ENCODE results near the gene TRRAP.
"Not testable (repeated sequence)": the region's sequence is repeated elsewhere in the genome, so short reads cannot be mapped to it uniquely, and the experiment has no call there.

Gene TRRAP

DNA sequence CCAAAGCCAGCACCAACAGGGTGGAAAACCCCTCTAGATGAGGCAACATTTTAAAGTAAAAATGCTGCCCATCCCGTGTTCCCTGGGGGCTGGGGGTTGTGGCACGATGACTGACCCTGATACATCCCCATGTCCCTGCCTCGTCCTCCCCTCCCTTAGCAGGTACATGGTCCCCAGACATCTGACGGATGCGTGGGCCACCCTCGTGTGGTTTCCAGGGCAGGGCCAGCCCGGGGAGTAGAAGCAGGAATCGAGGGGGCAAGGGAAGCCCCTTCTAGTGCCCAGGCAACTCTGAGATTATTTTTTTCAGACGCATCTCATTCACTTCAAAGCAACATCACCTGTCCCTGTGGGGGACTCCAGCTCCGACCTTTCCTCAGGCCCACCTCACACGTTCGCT, 12.0 kb upstream of the TRRAP start:
- DNase-seq (ENCODE audit: low read depth in 1 of 2, low spot score in 1 of 2): no peak

DNA sequence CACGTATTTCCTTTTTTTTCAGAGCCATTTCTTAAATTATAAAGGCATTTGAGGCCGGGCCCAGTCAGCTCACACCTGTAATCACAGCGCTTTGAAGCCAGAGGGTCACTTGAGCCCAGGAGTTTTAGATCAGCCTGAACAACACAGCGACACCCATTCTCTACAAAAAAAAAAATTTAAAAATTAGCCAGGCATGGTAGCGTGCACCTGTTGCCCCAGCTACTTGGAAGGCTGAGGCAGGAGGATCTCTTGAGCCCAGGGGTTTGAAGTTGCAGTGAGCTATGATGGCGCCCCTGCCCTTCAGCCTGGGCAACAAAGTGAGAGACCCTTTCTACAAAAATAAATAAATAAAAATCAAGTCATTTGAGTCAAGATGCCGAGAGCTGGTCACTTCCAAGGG, 11.6 kb upstream of the TRRAP start:
- DNase-seq (ENCODE audit: low read depth in 1 of 2, low spot score in 1 of 2): no peak

DNA sequence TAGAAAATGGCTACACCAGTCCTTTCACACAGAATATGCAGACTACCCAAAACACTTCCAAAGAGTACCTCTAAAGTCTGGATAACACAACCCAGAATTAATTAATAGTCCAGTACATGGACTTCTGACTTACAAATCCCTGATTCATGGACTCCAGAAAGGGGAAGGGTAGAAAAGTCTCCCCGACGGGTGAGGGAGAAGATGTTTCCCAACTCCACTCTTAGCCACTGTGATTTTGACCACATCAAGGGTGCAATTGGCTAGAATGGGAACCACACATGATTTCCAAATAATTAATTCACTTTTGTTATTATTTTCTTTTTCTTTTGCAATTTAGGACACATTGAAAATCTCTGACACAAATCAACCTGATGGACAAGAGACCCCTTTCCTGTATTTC, 9.9 kb upstream of the TRRAP start:
- no peak for DNase-seq (ENCODE audit: low read depth in 1 of 2, low spot score in 1 of 2)

DNA sequence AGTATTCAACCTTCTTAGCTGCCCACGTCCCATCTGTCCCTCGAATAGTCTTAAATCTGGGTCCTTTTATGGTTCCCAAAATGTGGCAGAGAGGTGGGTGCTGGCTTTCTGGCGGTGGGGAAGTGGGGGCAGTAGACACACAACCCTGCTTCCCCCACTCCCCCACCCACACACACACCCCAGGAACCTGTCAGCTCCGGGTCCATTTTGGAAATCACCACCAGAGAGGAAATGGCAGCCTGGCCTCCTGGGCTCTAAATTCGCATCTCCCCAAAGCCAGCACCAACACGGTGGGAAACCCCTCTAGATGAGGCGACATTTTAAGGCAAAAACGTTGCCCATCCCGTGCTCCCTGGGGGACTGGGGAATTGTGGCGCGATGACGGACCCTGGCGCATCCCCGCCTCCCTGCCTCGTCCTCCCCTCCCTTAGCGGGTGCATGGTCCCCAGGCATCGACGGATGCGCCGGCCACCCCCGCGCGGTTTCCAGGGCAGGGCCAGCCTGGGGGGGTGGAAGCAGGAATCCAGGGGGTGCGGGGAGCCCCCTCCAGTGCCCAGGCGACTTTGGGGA, 9.2 kb upstream of the TRRAP start:
- no peak for DNase-seq (ENCODE audit: low read depth in 1 of 2, low spot score in 1 of 2)

DNA sequence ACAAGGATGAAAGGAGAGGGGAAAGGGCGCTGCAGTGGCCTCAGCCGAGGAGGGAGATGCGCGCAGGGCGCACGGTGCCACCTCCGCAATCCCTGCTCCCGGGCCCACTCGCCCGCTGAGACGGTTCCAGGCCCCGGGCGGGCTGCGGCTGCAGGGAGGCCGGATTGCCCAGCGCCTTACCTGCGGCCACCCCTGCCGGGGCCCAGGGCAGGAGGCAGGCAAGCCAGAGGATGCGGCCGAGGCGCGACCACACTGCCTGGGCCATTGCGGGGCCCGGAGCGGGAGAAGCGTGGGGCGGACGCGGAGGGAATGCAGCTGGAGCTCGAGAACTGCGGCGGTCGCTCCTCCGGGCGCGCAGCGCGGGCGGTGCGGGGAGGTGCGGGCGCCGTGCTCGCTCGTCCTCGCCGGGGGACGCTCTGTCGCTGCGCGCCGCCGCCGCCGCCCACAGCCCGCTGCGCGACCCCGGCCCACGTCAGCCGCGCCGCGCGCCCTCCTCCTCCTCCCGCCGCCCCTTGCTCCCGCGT, 8.7 kb upstream of the TRRAP start, which contains the start of gene TMEM130:
Gene TMEM130 (minus strand): TSS at position 418 of the 524 bp plus-strand sequence. CDS start 153 bp downstream, at position 265.
- no peak for DNase-seq (ENCODE audit: low read depth in 1 of 2, low spot score in 1 of 2)

DNA sequence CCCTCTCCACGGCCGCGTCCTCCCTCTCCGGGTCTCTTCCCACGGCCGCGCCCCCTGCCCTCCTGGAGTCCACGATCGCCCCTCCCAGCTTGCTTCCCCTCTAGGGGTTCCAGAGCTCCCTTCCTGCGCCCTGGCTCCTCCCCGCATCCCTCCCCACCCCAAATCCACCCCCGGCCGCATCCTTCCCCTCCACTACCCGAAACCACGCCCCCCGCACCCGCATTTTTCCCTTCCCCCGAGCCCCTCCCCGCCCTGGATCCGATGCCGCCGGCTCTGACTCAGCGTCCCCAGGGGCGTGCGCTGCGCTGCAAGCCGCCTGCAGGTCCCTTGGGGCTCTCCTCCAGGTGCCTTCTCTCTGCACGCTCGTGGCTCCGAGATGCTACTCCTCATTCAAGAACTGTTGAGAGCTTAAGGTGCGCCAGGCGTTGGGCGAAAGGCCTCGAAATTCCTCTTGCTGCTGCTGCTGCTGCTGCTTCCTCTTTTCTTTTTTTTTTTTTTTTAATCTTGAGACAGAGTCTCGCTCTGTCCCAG, 8.1 kb upstream of the TRRAP start:
- DNase-seq (ENCODE audit: low read depth in 1 of 2, low spot score in 1 of 2): peak; percentile 49 to 71

DNA sequence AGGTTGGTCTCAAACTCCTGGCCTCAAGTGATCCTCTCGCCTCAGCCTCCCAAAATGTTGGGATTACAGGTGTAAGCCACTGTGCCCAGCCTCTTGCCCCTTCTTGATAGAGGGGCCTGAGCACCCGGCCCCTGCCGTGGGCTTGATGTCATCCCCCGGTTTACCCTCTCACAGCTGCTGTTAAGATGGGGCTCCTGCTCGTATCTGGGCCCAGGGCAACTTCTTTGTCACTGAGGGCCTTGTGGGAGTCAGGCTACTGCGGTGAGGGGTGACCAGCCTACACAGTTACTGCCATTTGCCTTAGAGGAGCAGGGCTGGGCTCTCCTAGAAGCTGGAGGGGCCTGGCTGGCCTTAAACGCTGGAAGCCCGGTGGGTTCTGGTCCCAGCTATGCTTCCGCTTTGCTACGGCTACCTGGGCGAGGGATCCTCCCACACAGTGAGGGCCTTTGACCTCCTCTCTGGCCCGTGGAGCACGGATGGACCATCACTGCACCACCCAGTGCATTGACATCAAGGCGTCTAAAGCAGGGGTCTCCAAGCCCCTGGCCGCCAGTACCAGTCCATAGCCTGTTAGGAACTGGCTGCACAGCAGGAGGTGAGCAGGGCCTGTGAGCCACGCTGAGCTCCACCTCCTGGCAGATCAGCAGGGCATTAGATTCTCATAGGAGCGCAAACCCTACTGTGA, 7.4 kb upstream of the TRRAP start:
- no peak for DNase-seq (ENCODE audit: low read depth in 1 of 2, low spot score in 1 of 2)

DNA sequence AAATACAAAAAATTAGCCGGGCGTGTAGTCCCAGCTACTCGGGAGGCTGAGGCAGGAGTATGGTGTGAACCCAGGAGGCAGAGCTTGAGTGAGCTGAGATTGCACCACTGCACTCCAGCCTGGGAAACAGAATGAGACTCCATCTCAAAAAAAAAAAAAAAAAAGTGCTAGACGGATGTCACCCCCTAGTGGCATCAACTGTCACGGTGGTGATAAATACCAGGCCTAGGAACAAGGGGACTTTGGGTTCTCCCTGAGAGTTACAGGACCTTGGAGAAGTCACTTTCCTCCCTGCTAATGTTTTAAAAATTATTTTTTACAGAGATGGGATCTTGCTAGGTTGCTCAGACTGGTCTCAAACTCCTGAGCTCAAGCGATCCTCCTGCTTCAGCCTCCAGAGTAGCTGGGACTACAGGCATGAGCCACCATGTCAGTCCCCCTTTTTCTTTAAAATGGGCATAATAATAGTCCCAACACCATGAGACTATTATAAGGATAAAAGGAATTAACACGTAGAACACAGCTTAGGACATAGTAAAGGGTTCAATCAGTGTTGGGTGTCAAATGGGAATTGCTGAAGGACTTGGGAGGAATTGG, 5.9 kb upstream of the TRRAP start:
- DNase-seq (ENCODE audit: low read depth in 1 of 2, low spot score in 1 of 2): no peak

DNA sequence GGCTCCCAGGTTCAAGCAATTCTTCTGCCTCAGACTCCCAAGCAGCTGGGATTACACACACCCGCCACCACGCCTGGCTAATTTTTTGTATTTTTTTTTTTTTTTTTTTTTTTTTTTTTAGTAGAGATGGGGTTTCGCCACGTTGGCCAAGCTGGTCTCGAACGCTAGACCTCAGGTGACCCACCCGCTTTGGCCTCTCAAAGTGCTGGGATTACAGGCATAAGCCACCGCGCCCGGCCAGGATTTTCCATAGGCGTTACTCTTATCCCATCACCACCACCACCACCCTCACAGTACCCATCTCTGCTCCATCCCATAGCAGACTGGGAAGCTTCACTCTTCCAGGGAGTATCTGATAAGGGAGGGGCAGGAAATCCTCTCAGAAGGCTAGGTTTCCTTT, 4.7 kb upstream of the TRRAP start:
- not testable (repeated sequence) for DNase-seq (ENCODE audit: low read depth in 1 of 2, low spot score in 1 of 2)

DNA sequence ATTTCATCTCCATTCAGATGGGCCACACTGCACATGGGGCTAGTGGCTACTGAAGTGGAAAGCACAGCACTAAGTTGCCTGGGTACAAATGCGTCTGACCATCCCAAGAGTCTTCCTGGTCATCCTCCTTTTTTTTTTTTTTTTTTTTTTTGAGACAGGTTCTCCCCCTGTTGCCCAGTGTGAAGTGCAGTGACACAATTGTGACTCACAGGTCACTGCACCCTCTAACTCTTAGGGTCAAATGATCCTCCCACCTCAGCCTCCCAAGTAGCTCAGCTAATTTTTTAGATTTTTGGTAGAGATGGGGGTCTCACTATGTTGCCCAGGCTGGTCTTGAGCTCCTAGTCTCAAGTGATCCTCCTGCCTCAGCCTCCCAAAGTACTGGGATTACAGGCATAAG, 3.4 kb upstream of the TRRAP start:
- no peak for DNase-seq (ENCODE audit: low read depth in 1 of 2, low spot score in 1 of 2)

DNA sequence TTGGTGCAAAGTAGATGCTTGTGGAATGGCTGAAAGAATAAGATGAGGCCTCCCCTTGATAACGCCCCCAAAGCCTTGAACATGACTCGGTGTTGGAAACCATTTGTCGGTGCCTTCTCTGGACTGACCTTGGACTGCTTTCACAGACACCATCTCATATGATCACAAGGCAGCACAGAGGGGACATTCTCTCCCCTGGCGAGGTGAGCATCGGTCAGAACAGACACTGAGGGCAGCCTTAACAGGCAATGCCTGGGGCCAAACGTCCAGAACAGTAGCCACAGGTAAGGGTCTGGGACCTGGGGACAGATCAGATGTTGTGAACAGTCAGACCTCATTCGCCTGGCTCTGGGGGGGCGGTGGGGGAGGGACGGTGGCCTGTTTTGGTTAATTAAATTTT, 2.8 kb upstream of the TRRAP start:
- DNase-seq (ENCODE audit: low read depth in 1 of 2, low spot score in 1 of 2): no peak

DNA sequence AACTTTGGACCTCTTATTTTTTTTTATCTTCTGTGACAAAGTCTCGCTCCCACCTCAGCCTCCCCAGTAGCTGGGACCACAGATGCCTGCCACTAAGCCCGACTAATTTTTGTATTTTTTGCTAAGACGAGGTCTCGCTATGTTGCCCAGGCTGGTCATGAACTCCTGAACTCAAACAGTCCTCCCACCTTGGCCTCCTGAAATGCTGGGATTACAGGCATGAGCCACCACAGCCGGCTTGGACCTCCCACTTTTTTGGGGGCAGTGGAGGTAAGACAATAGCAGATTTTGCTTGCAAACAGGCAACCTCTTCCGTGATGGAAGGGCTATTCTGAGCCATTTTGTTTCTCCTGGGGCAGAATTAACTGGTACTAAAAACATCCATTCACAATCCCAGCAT, 1.2 kb upstream of the TRRAP start:
- DNase-seq (ENCODE audit: low read depth in 1 of 2, low spot score in 1 of 2): no peak

DNA sequence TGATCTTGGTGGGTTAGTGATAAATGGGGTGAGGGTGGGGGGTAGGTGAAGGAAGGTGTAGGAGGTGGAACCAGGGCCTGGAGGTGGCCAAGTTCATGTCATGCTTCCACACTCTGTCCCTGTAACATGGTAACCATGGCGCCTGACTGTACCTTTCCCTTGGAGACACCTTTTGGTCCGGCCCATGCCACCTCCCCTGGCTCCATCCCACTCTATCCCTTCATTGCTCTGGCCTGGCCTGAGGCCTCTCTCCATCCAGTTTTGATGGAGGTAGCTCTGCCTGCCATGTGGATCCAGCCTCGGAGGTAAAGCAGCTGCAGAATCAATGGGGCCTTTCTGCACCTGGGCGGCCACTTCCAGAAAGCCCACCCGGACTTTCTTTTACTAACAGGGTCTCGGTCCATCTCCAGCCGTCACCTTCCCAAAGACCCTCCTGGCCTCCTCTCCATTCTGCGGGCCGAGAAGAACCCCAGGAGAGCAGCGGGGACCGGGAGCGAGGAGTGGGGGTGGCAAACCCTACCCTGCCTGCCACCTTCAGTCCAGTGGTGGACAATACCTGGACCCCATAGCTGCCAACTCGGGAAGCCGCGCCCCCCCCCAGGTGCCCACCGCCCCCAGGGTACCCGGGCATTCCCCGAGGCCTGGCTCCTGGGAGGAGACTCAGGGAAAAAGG, 504 bp upstream of the TRRAP start:
- no peak for DNase-seq (ENCODE audit: low read depth in 1 of 2, low spot score in 1 of 2)

DNA sequence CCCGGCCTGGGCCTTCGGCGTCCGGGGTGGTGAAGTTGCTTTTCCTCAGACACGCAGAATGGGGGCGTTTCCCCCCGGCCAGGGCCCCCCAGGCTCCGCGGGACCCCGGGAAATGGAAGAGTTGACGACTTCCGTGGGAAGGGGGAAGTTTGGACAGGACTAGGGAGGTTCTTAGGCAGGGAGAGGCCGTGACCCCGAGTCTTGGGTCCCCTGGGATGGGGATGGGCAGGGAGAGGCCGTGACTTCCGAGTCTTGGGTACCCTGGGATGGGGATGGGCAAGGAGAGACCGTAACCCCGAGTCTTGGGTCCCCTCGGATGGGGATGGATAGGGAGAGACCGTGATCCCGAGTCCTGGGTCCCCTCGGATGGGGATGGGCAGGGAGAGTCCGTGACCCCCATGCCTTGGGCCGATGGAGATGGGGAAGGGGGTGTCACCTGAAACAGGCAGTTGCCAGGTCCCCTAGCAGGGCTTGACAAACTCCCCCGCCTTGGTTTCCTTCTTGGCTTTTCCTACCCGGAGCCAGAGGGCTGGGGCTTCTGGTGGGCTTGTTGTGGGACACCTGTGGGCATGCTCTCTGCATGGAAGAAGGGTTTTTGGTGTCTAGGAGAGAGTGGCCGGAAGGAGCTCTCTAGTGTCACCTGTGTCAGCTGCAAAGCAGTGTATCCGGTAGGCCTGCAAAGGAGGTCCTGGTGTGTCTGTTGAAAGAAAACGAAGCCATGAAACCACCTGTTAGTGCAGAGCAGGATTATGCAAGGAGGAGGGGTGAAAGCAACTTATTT, 1.1 kb downstream of the TRRAP start:
- peak; percentile 32 to 60 for DNase-seq (ENCODE audit: low read depth in 1 of 2, low spot score in 1 of 2)

DNA sequence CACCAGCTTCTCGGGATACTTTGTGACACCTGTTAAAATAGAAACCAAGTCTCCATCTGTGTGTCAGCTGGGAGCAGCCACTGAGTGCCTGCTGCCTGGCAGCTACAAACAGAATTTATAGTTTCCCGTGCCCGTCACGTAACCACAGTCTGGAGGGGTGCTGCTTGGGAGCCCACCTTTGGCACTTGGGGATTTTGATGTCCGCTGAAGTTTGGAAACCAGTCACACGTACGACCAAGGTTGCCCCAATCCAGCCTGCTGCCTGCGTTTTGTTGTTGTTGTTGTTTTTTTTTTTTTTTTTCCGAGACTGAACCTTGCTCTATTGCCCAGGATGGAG, 1.6 kb downstream of the TRRAP start:
- no peak for DNase-seq (ENCODE audit: low read depth in 1 of 2, low spot score in 1 of 2)

DNA sequence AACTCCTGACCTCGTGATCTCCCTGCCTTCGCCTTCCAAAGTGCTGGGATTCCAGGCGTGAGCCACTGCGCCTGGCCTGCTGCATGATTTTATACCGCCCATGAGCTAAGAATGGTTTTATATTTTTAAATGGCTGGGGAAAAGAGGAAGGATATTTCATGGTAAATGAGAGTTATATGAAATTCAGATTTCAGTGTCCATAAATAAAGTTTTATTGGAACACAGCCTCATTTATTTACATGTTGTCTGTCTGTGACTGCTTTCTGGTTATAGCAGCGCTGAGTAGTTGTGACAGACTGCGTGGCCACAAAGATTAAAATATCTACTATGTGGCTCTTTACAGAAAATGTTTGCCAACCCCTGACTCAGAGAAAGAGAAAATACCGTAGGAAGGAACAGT, 2.2 kb downstream of the TRRAP start:
- DNase-seq (ENCODE audit: low read depth in 1 of 2, low spot score in 1 of 2): no peak

DNA sequence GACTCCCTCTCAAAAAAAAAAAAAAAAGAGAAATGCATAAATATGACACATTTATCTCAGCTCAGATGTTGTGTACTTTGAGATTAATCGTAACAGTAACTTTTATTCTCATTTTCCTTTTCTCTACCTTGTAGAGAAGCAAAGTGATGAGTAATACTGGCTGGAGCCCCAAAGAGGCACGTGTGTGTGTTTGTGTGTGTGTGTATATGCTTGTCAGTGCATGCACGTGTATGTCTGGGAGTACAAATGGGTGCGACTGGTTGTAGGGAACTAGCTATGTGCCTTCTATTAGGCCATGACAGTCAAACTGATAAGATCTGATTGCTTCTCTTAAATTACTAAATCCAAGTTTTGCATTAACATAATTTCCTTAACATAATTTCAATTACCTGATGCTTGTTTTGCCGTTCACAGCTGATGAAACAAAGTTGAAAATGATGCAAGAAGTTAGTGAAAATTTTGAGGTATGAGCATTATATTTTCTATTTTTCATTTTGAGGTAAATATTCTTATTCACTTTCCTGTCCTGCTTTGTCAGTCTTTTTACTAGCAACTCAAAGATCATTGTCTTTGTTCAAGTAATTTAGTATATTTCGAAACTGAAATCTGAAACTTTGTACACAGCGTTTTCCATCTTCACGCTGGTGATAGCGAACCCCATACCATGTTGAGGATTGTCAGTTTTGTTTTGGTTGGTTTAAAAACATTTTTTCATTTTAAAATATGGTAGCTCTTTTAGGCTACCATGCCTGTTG, 3.4 kb downstream of the TRRAP start:
- no peak for DNase-seq (ENCODE audit: low read depth in 1 of 2, low spot score in 1 of 2)

DNA sequence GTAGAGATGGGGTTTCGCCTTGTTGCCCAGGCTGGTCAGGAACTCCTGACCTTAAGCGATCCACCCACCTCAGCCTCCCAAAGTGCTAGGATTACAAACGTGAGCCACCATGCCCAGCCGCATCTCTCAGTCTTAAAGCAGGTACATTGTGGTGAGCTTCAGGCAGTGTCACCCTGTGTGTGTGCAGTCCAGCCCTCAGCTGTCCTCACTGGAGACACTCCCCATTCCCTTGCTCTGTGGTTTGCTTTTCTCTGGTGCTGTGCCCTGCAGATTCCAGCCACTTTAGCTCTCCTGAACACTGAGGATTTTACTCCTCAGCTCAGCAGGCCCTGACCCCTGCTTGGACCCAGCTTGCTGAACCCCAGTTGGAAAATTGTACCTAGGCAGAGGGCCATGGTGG, 6.1 kb downstream of the TRRAP start:
- no peak for DNase-seq (ENCODE audit: low read depth in 1 of 2, low spot score in 1 of 2)

DNA sequence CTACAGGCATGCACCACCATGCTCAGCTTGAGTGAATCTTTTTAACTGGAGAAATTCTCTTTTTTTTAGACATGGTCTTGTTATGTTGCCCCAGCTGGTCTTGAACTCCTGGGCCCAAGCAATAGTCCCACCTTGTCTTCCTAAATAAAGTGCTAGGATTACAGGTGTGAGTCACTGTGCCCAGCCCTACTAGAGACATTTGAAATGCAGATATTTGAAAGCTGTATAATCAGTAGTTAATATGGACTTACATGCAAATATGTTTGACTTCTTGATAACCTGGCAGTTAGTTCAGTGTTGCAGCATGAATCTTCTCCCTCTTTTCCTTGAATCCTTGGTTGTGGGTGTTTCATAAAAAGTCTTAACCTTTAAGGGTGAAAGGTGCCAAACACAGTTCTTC, 8.7 kb downstream of the TRRAP start:
- no peak for DNase-seq (ENCODE audit: low read depth in 1 of 2, low spot score in 1 of 2)

DNA sequence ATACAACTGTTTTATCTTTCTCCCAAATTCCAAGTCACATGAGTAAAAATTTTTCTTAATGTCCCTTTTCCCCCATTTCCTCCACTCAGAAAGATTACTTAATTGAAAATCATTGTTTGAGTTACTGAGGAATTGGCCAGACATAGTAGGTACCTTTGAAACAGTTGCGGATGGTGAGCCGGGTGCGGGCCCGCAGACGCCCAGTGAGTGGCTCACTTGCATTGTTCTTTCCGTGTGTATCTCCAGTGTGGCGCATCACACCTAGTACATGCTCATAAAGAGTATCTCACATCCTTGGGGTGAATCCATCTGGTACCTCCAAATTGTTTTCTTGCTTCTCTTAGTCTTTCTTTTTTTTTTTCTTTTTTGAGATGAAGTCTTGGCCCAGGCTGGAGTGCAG, 14.3 kb downstream of the TRRAP start:
- DNase-seq (ENCODE audit: low read depth in 1 of 2, low spot score in 1 of 2): no peak

Measured in activated CD4-positive, alpha-beta T cell treated with anti-CD3 and anti-CD28 coated beads, Interleukin-2, amount 50 U/mL, for 24 hours (primary cell).